ENCODE results near the gene THSD7B.

THSD7B gene

GRCh38 chr2:137522620-137523011 lies 757.3 kb downstream of the THSD7B start:
- H3K4me3 ChIP-seq (ENCODE audit: low read depth, low read length), result no peak overlapping the region
- no peak for DNase-seq (ENCODE audit: low read depth)
- no peak for TF ChIP-seq CTCF (IDR thresholded peaks at IDR 0.05; ENCODE audit: low read depth, low read length, missing control alignments)

GRCh38 chr2:137523931-137524330 lies 758.6 kb downstream of the THSD7B start:
- no peak overlapping the region for H3K4me3 ChIP-seq (ENCODE audit: low read depth, low read length)
- no peak for TF ChIP-seq CTCF (IDR thresholded peaks at IDR 0.05; ENCODE audit: low read depth, low read length, missing control alignments)

GRCh38 chr2:137525132-137525531 lies 759.8 kb downstream of the THSD7B start:
- TF ChIP-seq CTCF (IDR thresholded peaks at IDR 0.05; ENCODE audit: low read depth, low read length, missing control alignments), result no peak
- no peak overlapping the region for H3K4me3 ChIP-seq (ENCODE audit: low read depth, low read length)
- DNase-seq (ENCODE audit: low read depth), result no peak

More at GRCh38 chr2:137523931-137524330, 758.6 kb downstream of the THSD7B start:
- no peak for DNase-seq (ENCODE audit: low read depth)

GRCh38 chr2:137525641-137526190 lies 760.4 kb downstream of the THSD7B start:
- no peak overlapping the region for H3K4me3 ChIP-seq (ENCODE audit: low read depth, low read length)
- no peak for TF ChIP-seq CTCF (IDR thresholded peaks at IDR 0.05; ENCODE audit: low read depth, low read length, missing control alignments)
- DNase-seq (ENCODE audit: low read depth), result no peak

- no peak overlapping the region for H3K4me3 ChIP-seq (ENCODE audit: low read depth, low read length)
- no peak for TF ChIP-seq CTCF (IDR thresholded peaks at IDR 0.05; ENCODE audit: low read depth, low read length, missing control alignments)
- DNase-seq (ENCODE audit: low read depth), result no peak
Observed at GRCh38 chr2:137535897-137536296, 770.6 kb downstream of the THSD7B start.

GRCh38 chr2:137539336-137539735 lies 774.0 kb downstream of the THSD7B start:
- H3K4me3 ChIP-seq (ENCODE audit: low read depth, low read length), result no peak overlapping the region
- no peak for TF ChIP-seq CTCF (IDR thresholded peaks at IDR 0.05; ENCODE audit: low read depth, low read length, missing control alignments)
- no peak for DNase-seq (ENCODE audit: low read depth)

GRCh38 chr2:137547842-137548241 lies 782.5 kb downstream of the THSD7B start:
- H3K4me3 ChIP-seq (ENCODE audit: low read depth, low read length), result no peak overlapping the region
- TF ChIP-seq CTCF (IDR thresholded peaks at IDR 0.05; ENCODE audit: low read depth, low read length, missing control alignments), result no peak
- DNase-seq (ENCODE audit: low read depth), result no peak

Data from GM12864 (cell line).